ENCODE results near the gene ITIH5. TPM values are rescaled to one million over a fixed set of nuclear protein-coding genes. Genes with fewer than 3 reads are reported as not detected.

The ITIH5 gene
- total and polyA plus RNA-seq, 2 experiments from 2014 or later, result 22.3 to 22.8 TPM

GRCh38 chr10:7708832-7709231, 42.1 kb upstream of the ITIH5 start:
- H3K36me3 ChIP-seq (replicated peaks; ENCODE audit: insufficient read depth, low read depth), result no peaks in the 10 kb centered on the region
- H3K27me3 ChIP-seq, result no peaks in the 10 kb centered on the region
- H3K9me3 ChIP-seq (ENCODE audit: low read depth), result no peaks in the 10 kb centered on the region
- H3K79me2 ChIP-seq, result no peaks in the 10 kb centered on the region
- no peak overlapping the region for H3K4me3 ChIP-seq
- no peaks in the 10 kb centered on the region for H3K4me1 ChIP-seq (ENCODE audit: insufficient read depth)
- no peak for DNase-seq (ENCODE audit: low spot score)
- WGBS (ENCODE audit: low lambda C conversion rate, missing lambda C conversion rate), result 93% methylated on average over 4 of the region's 4 CpGs
- H4K20me1 ChIP-seq (ENCODE audit: insufficient read depth, poor library complexity, severe bottlenecking), result no peaks in the 10 kb centered on the region
- TF ChIP-seq EZH2 (IDR thresholded peaks at IDR 0.05; ENCODE audit: borderline replicate concordance), result no peak
- TF ChIP-seq CTCF (IDR thresholded peaks at IDR 0.05; ENCODE audit: poor library complexity), result no peak
- no peak for TF ChIP-seq EZH2phosphoT487 (IDR thresholded peaks at IDR 0.05; ENCODE audit: low read depth, severe bottlenecking, unreplicated experiment)
- H3K4me2 ChIP-seq, result no peak overlapping the region
- no peaks in the 10 kb centered on the region for H3K9me2 ChIP-seq (replicated peaks; ENCODE audit: insufficient read depth)
- no peak overlapping the region for H2AFZ ChIP-seq
- H3K27ac ChIP-seq, result no peak overlapping the region

- Histone ChIP-seq H3K27ac (peak overlapping the region; percentile 14), H3K79me2 (no peaks in the 10 kb centered on the region), H3K4me2 (no peak overlapping the region), H2AFZ (no peak overlapping the region), H3K9me2 (replicated peaks; ENCODE audit: insufficient read depth) (no peaks in the 10 kb centered on the region), H4K20me1 (ENCODE audit: insufficient read depth, poor library complexity, severe bottlenecking) (no peaks in the 10 kb centered on the region), H3K36me3 (replicated peaks; ENCODE audit: insufficient read depth, low read depth) (no peaks in the 10 kb centered on the region), H3K4me1 (ENCODE audit: insufficient read depth) (no peaks in the 10 kb centered on the region), H3K4me3 (no peak overlapping the region), H3K27me3 (no peaks in the 10 kb centered on the region), H3K9me3 (ENCODE audit: low read depth) (no peaks in the 10 kb centered on the region)
- TF ChIP-seq CTCF (IDR thresholded peaks at IDR 0.05; ENCODE audit: poor library complexity), result no peak
- TF ChIP-seq EZH2phosphoT487 (IDR thresholded peaks at IDR 0.05; ENCODE audit: low read depth, severe bottlenecking, unreplicated experiment), result no peak
- TF ChIP-seq EZH2 (IDR thresholded peaks at IDR 0.05; ENCODE audit: borderline replicate concordance), result no peak
- 91% methylated on average over 5 of the region's 5 CpGs for WGBS (ENCODE audit: low lambda C conversion rate, missing lambda C conversion rate)
- DNase-seq (ENCODE audit: low spot score), result no peak
Observed at GRCh38 chr10:7707858-7708622, 41.3 kb upstream of the ITIH5 start.

- no peaks in the 10 kb centered on the region for H3K4me1 ChIP-seq (ENCODE audit: insufficient read depth)
- WGBS (ENCODE audit: low lambda C conversion rate, missing lambda C conversion rate), result 53% methylated on average over 4 of the region's 4 CpGs
Observed at GRCh38 chr10:7707102-7707501, 40.3 kb upstream of the ITIH5 start.

More at GRCh38 chr10:7707102-7707501, 40.3 kb upstream of the ITIH5 start:
- Histone ChIP-seq H3K79me2 (no peaks in the 10 kb centered on the region), H3K36me3 (replicated peaks; ENCODE audit: insufficient read depth, low read depth) (no peaks in the 10 kb centered on the region), H3K4me3 (no peak overlapping the region), H2AFZ (no peak overlapping the region), H3K27me3 (no peaks in the 10 kb centered on the region), H3K9me2 (replicated peaks; ENCODE audit: insufficient read depth) (no peaks in the 10 kb centered on the region), H3K27ac (peak overlapping the region; percentile 14), H3K4me2 (peak overlapping the region; percentile 38), H3K9me3 (ENCODE audit: low read depth) (no peaks in the 10 kb centered on the region), H4K20me1 (ENCODE audit: insufficient read depth, poor library complexity, severe bottlenecking) (no peaks in the 10 kb centered on the region)
- TF ChIP-seq EZH2 (IDR thresholded peaks at IDR 0.05; ENCODE audit: borderline replicate concordance) (no peak), CTCF (IDR thresholded peaks at IDR 0.05; ENCODE audit: poor library complexity) (no peak), EZH2phosphoT487 (IDR thresholded peaks at IDR 0.05; ENCODE audit: low read depth, severe bottlenecking, unreplicated experiment) (no peak)
- no peak for DNase-seq (ENCODE audit: low spot score)
